H1 (cell line): ENCODE results near the gene MAP3K3. TPM values are rescaled to one million over a fixed set of nuclear protein-coding genes. Genes with fewer than 3 reads are reported as not detected.

ENCODE experiments used
- CHD2 ChIP-seq: IDR thresholded peaks from 2 replicates; pipeline ENCODE4 v1.6.1; 2012; ENCODE audit warnings: low read length, improper control_type of control experiment
- GABPA ChIP-seq: IDR thresholded peaks from 2 replicates; pipeline ENCODE4 v1.6.1; 2011; ENCODE audit warnings: mild to moderate bottlenecking, low read length, moderate library complexity, borderline replicate concordance; ENCODE audit not compliant: insufficient read depth
- POLR2AphosphoS5 ChIP-seq: IDR thresholded peaks from 2 replicates; pipeline ENCODE4 v1.6.1; 2011; ENCODE audit warnings: low read depth, low read length
- SP4 ChIP-seq: IDR thresholded peaks from 2 replicates; pipeline ENCODE4 v1.6.1; 2012; ENCODE audit warnings: low read length, inconsistent platforms
- SRF ChIP-seq: IDR thresholded peaks from 2 replicates; pipeline ENCODE4 v1.6.1; 2011; ENCODE audit warnings: mild to moderate bottlenecking, low read depth, low read length, moderate library complexity
- TEAD4 ChIP-seq: IDR thresholded peaks from 2 replicates; pipeline ENCODE4 v1.6.1; 2012; ENCODE audit warnings: low read depth, low read length, inconsistent platforms, mixed read lengths
- polyA plus RNA-seq, 7 experiments: library from polyadenylated mRNA; depleted of rRNA in 3 of 7; stranded (reverse) in 5 of 7; unstranded in 2 of 7; fragments of >200 nt in 5 of 7; fragments of 200-250 nt in 2 of 7; gene quantifications; 1 replicate in 5 of 7; 2 replicates in 1 of 7; 4 replicates in 1 of 7; pipeline versions ENCODE4 v1.2.1 to v1.2.3, GENCODE V29; 2011 to 2013; ENCODE audit warnings: missing spikeins in 2 of 7, mixed read lengths in 2 of 7
- total RNA-seq: library from RNA; stranded (reverse); fragmentation: NEBNext Ultra II Directional; extraction: Animal tissue kit (Norgen Biotek cat#: 25700); gene quantifications from 2 replicates; pipeline ENCODE4 v1.2.1, GENCODE V29; 2021

The MAP3K3 gene
- total and polyA plus RNA-seq, 2 of the 8 experiments (the other 6 are each of a cell fraction or from before 2014, with no cell fraction given), result 10.3 to 21.0 TPM

DNA sequence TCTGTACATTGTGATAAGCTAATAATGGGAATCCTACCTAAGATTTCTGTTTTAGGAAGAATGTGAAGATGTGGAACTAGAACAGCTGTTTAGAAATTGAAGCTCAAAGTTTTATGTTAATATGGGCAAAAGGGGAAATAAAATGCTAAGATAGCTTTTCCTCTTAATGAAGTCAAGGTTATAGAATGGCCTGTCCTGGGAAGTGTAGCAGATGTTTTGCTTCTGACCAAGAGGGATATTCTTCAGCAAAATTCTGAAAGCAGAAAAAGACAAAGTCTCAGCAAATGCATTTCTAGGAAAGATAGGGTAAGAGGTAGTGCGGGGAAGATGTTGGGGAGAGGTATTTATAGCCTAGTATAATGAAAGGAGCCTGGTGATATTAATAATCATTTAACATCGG, 13.1 kb downstream of the MAP3K3 start (continued):
- TF ChIP-seq CHD2 (no peak), TEAD4 (no peak), GABPA (no peak), SP4 (no peak), POLR2AphosphoS5 (no peak), SRF (no peak)
- TF ChIP-seq, all 59 proteins: peak for 0
